H1 (cell line): ENCODE results near the gene ZNF221. TPM values are rescaled to one million over a fixed set of nuclear protein-coding genes. Genes with fewer than 3 reads are reported as not detected.
A peak's percentile ranks its signal among the peaks of the same experiment; 100 is the strongest.

Experiments used
- HDAC2 ChIP-seq, 2 experiments: fragments of 300-600 bp in 1 of 2; sonication (generic) in 1 of 2; IDR thresholded peaks; 2 replicates each; pipeline ENCODE4 v1.6.1; 2011 to 2012; ENCODE audit warnings: low read depth in 2 of 2, low read length in 2 of 2, mild to moderate bottlenecking in 2 of 2, moderate library complexity in 2 of 2, borderline replicate concordance in 1 of 2, inconsistent platforms in 1 of 2
- SIX5 ChIP-seq: IDR thresholded peaks from 2 replicates; pipeline ENCODE4 v1.6.1; 2011; ENCODE audit warnings: mild to moderate bottlenecking, low read depth, low read length
- SP1 ChIP-seq: IDR thresholded peaks from 2 replicates; pipeline ENCODE4 v1.6.1; 2011; ENCODE audit warnings: low read depth, low read length
- SUZ12 ChIP-seq: fragments of 200-600 bp; sonication (generic); IDR thresholded peaks from 2 replicates; pipeline ENCODE4 v1.6.1; 2012; ENCODE audit warnings: mild to moderate bottlenecking, inconsistent platforms, low read length, moderate library complexity, mixed read lengths
- polyA plus RNA-seq, 7 experiments: library from polyadenylated mRNA; depleted of rRNA in 3 of 7; stranded (reverse) in 5 of 7; unstranded in 2 of 7; fragments of >200 nt in 5 of 7; fragments of 200-250 nt in 2 of 7; gene quantifications; 1 replicate in 5 of 7; 2 replicates in 1 of 7; 4 replicates in 1 of 7; pipeline versions ENCODE4 v1.2.1 to v1.2.3, GENCODE V29; 2011 to 2013; ENCODE audit warnings: missing spikeins in 2 of 7, mixed read lengths in 2 of 7
- total RNA-seq: library from RNA; stranded (reverse); fragmentation: NEBNext Ultra II Directional; extraction: Animal tissue kit (Norgen Biotek cat#: 25700); gene quantifications from 2 replicates; pipeline ENCODE4 v1.2.1, GENCODE V29; 2021
- TF ChIP-seq, protein P1 (sequence below): IDR thresholded peaks from 2 replicates; pipeline ENCODE4 v1.6.1; 2011; ENCODE audit warnings: low read length, improper control_type of control experiment
- TF ChIP-seq, protein P2 (sequence below): IDR thresholded peaks from 2 replicates; pipeline ENCODE4 v1.6.1; 2012; ENCODE audit warnings: inconsistent platforms

ZNF221 gene
- total and polyA plus RNA-seq, 2 of the 8 experiments (the other 6 are each of a cell fraction or from before 2014, with no cell fraction given): 0.50 to 8.4 TPM

DNA sequence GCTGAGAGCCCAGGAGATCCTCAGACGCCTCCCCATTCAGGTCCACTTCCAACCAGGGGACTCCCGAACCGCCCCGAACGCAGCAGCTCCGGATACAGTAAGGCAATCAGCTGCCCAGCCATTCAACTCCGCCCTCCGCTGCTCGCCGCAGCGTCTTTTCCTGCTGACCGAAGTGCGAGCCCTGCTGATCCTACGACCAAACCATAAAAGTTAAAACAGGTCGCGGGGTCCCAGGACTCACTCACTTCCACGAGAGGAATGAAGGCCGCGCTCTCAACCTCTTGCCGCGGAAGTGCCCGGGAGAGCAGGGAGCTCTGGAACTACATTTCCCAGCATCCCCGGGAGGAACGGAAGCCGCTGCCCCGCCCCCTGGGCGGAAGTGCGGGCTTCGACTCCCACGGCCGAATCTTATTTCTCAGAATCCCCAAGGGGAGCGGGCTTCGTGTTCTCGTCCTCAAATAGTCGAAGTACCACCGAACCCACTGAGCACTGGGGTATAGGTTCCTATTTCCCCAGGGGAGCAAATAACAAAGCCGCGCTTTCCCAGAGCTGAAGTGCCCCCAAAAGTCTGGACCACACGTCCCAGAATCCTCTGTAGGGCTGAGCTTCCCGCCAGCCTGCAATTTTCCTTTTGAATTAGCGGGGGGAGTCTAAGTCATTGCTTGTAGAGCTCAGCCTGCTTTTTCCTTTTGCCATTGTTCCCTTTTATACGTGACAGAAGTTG lies 15.9 kb upstream of the ZNF221 start, which contains the start of gene ZNF45 (continued):
- TF ChIP-seq, protein P1, sequence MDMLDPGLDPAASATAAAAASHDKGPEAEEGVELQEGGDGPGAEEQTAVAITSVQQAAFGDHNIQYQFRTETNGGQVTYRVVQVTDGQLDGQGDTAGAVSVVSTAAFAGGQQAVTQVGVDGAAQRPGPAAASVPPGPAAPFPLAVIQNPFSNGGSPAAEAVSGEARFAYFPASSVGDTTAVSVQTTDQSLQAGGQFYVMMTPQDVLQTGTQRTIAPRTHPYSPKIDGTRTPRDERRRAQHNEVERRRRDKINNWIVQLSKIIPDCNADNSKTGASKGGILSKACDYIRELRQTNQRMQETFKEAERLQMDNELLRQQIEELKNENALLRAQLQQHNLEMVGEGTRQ: no peak
- 0 out of 4 replicates have a peak, but pooled peaks of 1 of the 2 experiments have one; percentile 74 for TF ChIP-seq HDAC2 (IDR thresholded peaks at IDR 0.05; ENCODE audit: borderline replicate concordance in 1 of 2, low read depth in 2 of 2, low read length in 2 of 2)
- TF ChIP-seq, protein P2, sequence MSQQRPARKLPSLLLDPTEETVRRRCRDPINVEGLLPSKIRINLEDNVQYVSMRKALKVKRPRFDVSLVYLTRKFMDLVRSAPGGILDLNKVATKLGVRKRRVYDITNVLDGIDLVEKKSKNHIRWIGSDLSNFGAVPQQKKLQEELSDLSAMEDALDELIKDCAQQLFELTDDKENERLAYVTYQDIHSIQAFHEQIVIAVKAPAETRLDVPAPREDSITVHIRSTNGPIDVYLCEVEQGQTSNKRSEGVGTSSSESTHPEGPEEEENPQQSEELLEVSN: peak; percentile 36; the same call in 1 of the 2 replicates
- TF ChIP-seq SP1: 0 out of 2 replicates have a peak, but pooled peaks have one; percentile 31
- TF ChIP-seq SUZ12: no peak
- peak; percentile 90 for TF ChIP-seq SIX5
